Body of pancreas (tissue), 4 donors: ENCODE measurements around the gene USP12.

ENCODE experiments used
- POLR2A ChIP-seq, 3 donors: fragments of 450-650 bp; IDR thresholded peaks; one replicate each; pipeline ENCODE4 v1.6.1; 2016; ENCODE audit warnings: antibody characterized with exemption in 3 of 3, mild to moderate bottlenecking in 2 of 3
- TF ChIP-seq, protein P1 (sequence below), 7 experiments: fragments of 450-650 bp in 4 of 7; fragments of 200-600 bp in 3 of 7; sonication (generic) in 3 of 7; IDR thresholded peaks; one replicate each; pipeline ENCODE4 v1.5.1; 2016 to 2019; ENCODE audit warnings: antibody characterized with exemption in 7 of 7

- TF ChIP-seq, protein P1, sequence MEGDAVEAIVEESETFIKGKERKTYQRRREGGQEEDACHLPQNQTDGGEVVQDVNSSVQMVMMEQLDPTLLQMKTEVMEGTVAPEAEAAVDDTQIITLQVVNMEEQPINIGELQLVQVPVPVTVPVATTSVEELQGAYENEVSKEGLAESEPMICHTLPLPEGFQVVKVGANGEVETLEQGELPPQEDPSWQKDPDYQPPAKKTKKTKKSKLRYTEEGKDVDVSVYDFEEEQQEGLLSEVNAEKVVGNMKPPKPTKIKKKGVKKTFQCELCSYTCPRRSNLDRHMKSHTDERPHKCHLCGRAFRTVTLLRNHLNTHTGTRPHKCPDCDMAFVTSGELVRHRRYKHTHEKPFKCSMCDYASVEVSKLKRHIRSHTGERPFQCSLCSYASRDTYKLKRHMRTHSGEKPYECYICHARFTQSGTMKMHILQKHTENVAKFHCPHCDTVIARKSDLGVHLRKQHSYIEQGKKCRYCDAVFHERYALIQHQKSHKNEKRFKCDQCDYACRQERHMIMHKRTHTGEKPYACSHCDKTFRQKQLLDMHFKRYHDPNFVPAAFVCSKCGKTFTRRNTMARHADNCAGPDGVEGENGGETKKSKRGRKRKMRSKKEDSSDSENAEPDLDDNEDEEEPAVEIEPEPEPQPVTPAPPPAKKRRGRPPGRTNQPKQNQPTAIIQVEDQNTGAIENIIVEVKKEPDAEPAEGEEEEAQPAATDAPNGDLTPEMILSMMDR (IDR thresholded peaks at IDR 0.05) = no peak
- TF ChIP-seq POLR2A (IDR thresholded peaks at IDR 0.05) = no peak
Measured at GRCh38 chr13:27034678-27035111, 136.9 kb downstream of the USP12 start.
